PFSK-1 (cell line): ENCODE results near the gene PRKAR1B.

Experiments used
- FOXP2 ChIP-seq: optimal IDR thresholded peaks from 2 replicates; pipeline ENCODE3; 2011; ENCODE audit warnings: borderline replicate concordance, control low read depth, inconsistent platforms; ENCODE audit not compliant: insufficient read depth; ENCODE audit errors: extremely low read length, extremely low read depth
- POLR2AphosphoS5 ChIP-seq: IDR thresholded peaks from 2 replicates; pipeline ENCODE4 v1.6.1; 2012; ENCODE audit warnings: low read depth, mild to moderate bottlenecking, control low read depth, low read length, moderate library complexity
- SIN3A ChIP-seq: IDR thresholded peaks from 2 replicates; pipeline ENCODE4 v1.6.1; 2012; ENCODE audit warnings: mild to moderate bottlenecking, low read length, moderate library complexity, borderline replicate concordance; ENCODE audit not compliant: insufficient read depth
- TAF1 ChIP-seq: IDR thresholded peaks from 2 replicates; pipeline ENCODE4 v1.6.1; 2012; ENCODE audit warnings: low read length, control low read depth, borderline replicate concordance; ENCODE audit not compliant: insufficient read depth
- TF ChIP-seq, protein P1 (sequence below), 2 experiments: IDR thresholded peaks; 2 replicates each; pipeline versions ENCODE4 v1.6.1 to v1.8.0; 2011 to 2012; ENCODE audit warnings: low read depth in 2 of 2, low read length in 2 of 2, control low read depth in 1 of 2, inconsistent platforms in 1 of 2, mild to moderate bottlenecking in 1 of 2, moderate library complexity in 1 of 2; ENCODE audit not compliant: insufficient read depth in 1 of 2

DNA sequence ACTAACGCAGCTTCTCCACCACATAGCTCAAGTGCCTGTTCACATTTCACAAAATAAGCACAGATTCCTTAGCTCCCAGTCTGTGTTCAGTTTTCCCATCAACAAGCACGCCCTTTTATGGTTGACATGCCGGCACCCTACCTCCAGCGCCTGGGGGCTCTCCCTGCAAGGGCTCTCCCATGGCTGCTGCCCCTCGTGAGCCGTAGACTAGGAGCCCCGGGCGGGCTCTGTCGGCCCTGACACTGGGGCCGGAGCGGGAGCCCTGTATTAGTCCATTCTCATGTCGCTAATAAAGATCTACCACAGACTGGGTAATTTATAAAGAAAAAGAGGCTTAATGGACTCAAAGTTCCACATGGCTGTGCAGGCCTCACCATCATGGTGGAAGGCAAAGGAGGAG is 34.0 kb upstream of the PRKAR1B start:
- TF ChIP-seq TAF1 (no peak), SIN3A (no peak), POLR2AphosphoS5 (no peak), FOXP2 (no peak)
- TF ChIP-seq, protein P1, sequence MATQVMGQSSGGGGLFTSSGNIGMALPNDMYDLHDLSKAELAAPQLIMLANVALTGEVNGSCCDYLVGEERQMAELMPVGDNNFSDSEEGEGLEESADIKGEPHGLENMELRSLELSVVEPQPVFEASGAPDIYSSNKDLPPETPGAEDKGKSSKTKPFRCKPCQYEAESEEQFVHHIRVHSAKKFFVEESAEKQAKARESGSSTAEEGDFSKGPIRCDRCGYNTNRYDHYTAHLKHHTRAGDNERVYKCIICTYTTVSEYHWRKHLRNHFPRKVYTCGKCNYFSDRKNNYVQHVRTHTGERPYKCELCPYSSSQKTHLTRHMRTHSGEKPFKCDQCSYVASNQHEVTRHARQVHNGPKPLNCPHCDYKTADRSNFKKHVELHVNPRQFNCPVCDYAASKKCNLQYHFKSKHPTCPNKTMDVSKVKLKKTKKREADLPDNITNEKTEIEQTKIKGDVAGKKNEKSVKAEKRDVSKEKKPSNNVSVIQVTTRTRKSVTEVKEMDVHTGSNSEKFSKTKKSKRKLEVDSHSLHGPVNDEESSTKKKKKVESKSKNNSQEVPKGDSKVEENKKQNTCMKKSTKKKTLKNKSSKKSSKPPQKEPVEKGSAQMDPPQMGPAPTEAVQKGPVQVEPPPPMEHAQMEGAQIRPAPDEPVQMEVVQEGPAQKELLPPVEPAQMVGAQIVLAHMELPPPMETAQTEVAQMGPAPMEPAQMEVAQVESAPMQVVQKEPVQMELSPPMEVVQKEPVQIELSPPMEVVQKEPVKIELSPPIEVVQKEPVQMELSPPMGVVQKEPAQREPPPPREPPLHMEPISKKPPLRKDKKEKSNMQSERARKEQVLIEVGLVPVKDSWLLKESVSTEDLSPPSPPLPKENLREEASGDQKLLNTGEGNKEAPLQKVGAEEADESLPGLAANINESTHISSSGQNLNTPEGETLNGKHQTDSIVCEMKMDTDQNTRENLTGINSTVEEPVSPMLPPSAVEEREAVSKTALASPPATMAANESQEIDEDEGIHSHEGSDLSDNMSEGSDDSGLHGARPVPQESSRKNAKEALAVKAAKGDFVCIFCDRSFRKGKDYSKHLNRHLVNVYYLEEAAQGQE (IDR thresholded peaks at IDR 0.05; ENCODE audit: insufficient read depth in 1 of 2, low read depth in 2 of 2, low read length in 2 of 2), result no peak
